ENCODE measurements around the gene ASB4.

DNA sequence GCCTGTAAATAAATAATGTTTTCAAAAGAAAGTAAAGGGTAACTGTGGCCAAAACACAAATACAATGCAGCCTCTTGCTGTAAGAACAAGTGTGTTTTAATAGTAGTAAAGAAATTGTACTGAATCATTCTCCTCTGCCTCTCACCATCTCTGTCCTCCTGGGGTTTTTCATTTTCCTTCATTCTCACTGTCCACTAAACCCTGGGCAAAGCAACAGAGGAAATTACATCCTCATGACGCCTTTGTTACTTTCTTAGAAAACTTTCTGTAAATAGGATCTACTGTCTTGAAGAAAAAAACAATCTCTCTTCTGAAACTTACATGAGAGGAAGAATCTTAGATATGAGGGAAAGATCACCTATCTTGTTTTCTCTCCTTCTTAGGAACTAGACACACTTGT lies 54.6 kb downstream of the ASB4 start:
- TF ChIP-seq, protein P1, sequence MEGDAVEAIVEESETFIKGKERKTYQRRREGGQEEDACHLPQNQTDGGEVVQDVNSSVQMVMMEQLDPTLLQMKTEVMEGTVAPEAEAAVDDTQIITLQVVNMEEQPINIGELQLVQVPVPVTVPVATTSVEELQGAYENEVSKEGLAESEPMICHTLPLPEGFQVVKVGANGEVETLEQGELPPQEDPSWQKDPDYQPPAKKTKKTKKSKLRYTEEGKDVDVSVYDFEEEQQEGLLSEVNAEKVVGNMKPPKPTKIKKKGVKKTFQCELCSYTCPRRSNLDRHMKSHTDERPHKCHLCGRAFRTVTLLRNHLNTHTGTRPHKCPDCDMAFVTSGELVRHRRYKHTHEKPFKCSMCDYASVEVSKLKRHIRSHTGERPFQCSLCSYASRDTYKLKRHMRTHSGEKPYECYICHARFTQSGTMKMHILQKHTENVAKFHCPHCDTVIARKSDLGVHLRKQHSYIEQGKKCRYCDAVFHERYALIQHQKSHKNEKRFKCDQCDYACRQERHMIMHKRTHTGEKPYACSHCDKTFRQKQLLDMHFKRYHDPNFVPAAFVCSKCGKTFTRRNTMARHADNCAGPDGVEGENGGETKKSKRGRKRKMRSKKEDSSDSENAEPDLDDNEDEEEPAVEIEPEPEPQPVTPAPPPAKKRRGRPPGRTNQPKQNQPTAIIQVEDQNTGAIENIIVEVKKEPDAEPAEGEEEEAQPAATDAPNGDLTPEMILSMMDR (conservative IDR thresholded peaks at IDR 0.05; ENCODE audit: low read depth, low read length) = no peak
- no peak for TF ChIP-seq EZH2 (IDR thresholded peaks at IDR 0.05; ENCODE audit: low read length, unreplicated experiment)

All from PC-3 (cell line).